Measurements from ENCODE around the gene MYNN.
A peak's percentile ranks its signal among the peaks of the same experiment; 100 is the strongest.

MYNN gene

DNA sequence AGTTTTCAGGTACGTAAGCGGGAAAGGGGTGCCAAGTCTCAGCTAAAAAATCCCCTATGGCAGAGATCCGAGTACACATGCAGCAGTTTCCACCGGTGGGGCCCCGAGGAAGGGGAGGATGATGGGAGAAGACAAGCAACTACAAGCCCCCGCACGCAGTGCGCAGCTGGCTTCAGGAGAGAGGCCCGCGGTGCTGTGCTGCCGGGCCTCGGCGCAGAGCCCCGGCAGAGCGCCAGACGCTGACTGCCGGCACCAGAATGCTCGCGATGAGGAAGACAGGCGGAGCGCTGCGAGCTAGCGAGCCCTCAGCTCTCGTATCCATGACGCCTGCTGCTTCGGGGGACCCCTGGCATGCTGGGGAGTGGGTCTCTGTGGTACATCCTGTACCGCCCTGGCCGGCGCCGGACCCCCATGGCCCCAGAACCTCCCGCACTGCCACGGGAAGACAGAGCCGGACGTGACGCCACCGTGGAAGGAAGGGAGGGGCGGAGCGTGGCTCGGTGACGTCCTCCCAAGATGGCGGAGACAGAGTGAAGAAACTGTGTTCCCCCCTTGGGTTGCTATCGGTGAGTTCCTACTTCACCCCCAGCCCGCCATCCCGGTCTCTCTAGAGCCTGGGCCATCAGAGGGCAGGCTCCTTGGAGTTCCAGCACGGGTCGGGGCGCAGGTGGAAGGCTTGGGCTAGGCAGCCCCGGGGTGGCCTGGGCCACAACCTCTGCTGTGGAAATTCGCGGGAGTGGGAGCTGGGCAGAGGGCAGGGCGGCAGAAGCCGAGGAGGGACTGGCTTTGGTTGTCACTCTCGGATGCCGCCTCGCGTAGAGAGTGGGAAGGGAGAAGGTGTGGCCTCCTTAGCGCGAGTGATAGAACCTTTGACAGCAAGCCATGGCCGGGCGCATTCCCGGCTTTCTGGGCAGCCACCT, at the start of gene MYNN (continued):
- TF ChIP-seq HOXD13 (CRISPR knock-in tag; IDR thresholded peaks at IDR 0.05; ENCODE audit: borderline replicate concordance) (peak; percentile 63; the same call in 1 of the 2 replicates), ZNF558 (tag by site-specific recombination; IDR thresholded peaks at IDR 0.05) (no peak), ZNF24 (tag by site-specific recombination; IDR thresholded peaks at IDR 0.05) (no peak), ZNF561 (tag by site-specific recombination; IDR thresholded peaks at IDR 0.05; ENCODE audit: borderline replicate concordance) (no peak), KLF16 (tag by site-specific recombination; IDR thresholded peaks at IDR 0.05) (0 out of 2 replicates have a peak, but pooled peaks have one; percentile 32), ZIC2 (tag by site-specific recombination; IDR thresholded peaks at IDR 0.05) (peak; percentile 90), ZFP3 (tag by site-specific recombination; IDR thresholded peaks at IDR 0.05; ENCODE audit: low read depth) (no peak), ZSCAN16 (tag by site-specific recombination; IDR thresholded peaks at IDR 0.05) (no peak), ZNF677 (tag by site-specific recombination; IDR thresholded peaks at IDR 0.05) (no peak), ZFHX2 (tag by site-specific recombination; conservative IDR thresholded peaks at IDR 0.05) (peak; percentile 55), ZNF600 (tag by site-specific recombination; IDR thresholded peaks at IDR 0.05) (peak; percentile 100)
- TF ChIP-seq, protein P1, sequence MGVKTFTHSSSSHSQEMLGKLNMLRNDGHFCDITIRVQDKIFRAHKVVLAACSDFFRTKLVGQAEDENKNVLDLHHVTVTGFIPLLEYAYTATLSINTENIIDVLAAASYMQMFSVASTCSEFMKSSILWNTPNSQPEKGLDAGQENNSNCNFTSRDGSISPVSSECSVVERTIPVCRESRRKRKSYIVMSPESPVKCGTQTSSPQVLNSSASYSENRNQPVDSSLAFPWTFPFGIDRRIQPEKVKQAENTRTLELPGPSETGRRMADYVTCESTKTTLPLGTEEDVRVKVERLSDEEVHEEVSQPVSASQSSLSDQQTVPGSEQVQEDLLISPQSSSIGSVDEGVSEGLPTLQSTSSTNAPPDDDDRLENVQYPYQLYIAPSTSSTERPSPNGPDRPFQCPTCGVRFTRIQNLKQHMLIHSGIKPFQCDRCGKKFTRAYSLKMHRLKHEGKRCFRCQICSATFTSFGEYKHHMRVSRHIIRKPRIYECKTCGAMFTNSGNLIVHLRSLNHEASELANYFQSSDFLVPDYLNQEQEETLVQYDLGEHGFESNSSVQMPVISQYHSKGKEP (tag by site-specific recombination; IDR thresholded peaks at IDR 0.05) = no peak
- TF ChIP-seq, protein P2, sequence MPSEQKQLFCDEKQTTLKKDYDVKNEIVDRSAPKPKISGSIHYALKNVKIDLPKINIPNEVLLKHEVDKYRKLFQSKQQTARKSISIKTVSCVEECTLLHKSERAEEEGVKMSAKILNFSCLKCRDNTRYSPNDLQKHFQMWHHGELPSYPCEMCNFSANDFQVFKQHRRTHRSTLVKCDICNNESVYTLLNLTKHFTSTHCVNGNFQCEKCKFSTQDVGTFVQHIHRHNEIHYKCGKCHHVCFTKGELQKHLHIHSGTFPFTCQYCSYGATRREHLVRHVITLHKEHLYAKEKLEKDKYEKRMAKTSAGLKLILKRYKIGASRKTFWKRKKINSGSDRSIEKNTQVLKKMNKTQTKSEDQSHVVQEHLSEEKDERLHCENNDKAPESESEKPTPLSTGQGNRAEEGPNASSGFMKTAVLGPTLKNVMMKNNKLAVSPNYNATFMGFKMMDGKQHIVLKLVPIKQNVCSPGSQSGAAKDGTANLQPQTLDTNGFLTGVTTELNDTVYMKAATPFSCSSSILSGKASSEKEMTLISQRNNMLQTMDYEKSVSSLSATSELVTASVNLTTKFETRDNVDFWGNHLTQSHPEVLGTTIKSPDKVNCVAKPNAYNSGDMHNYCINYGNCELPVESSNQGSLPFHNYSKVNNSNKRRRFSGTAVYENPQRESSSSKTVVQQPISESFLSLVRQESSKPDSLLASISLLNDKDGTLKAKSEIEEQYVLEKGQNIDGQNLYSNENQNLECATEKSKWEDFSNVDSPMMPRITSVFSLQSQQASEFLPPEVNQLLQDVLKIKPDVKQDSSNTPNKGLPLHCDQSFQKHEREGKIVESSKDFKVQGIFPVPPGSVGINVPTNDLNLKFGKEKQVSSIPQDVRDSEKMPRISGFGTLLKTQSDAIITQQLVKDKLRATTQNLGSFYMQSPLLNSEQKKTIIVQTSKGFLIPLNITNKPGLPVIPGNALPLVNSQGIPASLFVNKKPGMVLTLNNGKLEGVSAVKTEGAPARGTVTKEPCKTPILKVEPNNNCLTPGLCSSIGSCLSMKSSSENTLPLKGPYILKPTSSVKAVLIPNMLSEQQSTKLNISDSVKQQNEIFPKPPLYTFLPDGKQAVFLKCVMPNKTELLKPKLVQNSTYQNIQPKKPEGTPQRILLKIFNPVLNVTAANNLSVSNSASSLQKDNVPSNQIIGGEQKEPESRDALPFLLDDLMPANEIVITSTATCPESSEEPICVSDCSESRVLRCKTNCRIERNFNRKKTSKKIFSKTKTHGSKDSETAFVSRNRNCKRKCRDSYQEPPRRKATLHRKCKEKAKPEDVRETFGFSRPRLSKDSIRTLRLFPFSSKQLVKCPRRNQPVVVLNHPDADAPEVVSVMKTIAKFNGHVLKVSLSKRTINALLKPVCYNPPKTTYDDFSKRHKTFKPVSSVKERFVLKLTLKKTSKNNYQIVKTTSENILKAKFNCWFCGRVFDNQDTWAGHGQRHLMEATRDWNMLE (tag by site-specific recombination; conservative IDR thresholded peaks at IDR 0.05; ENCODE audit: low read depth) = no peak
- TF ChIP-seq, protein P3, sequence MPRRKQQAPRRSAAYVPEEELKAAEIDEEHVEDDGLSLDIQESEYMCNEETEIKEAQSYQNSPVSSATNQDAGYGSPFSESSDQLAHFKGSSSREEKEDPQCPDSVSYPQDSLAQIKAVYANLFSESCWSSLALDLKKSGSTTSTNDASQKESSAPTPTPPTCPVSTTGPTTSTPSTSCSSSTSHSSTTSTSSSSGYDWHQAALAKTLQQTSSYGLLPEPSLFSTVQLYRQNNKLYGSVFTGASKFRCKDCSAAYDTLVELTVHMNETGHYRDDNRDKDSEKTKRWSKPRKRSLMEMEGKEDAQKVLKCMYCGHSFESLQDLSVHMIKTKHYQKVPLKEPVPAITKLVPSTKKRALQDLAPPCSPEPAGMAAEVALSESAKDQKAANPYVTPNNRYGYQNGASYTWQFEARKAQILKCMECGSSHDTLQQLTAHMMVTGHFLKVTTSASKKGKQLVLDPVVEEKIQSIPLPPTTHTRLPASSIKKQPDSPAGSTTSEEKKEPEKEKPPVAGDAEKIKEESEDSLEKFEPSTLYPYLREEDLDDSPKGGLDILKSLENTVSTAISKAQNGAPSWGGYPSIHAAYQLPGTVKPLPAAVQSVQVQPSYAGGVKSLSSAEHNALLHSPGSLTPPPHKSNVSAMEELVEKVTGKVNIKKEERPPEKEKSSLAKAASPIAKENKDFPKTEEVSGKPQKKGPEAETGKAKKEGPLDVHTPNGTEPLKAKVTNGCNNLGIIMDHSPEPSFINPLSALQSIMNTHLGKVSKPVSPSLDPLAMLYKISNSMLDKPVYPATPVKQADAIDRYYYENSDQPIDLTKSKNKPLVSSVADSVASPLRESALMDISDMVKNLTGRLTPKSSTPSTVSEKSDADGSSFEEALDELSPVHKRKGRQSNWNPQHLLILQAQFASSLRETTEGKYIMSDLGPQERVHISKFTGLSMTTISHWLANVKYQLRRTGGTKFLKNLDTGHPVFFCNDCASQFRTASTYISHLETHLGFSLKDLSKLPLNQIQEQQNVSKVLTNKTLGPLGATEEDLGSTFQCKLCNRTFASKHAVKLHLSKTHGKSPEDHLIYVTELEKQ (tag by site-specific recombination; IDR thresholded peaks at IDR 0.05; ENCODE audit: borderline replicate concordance) = no peak
- TF ChIP-seq, protein P4, sequence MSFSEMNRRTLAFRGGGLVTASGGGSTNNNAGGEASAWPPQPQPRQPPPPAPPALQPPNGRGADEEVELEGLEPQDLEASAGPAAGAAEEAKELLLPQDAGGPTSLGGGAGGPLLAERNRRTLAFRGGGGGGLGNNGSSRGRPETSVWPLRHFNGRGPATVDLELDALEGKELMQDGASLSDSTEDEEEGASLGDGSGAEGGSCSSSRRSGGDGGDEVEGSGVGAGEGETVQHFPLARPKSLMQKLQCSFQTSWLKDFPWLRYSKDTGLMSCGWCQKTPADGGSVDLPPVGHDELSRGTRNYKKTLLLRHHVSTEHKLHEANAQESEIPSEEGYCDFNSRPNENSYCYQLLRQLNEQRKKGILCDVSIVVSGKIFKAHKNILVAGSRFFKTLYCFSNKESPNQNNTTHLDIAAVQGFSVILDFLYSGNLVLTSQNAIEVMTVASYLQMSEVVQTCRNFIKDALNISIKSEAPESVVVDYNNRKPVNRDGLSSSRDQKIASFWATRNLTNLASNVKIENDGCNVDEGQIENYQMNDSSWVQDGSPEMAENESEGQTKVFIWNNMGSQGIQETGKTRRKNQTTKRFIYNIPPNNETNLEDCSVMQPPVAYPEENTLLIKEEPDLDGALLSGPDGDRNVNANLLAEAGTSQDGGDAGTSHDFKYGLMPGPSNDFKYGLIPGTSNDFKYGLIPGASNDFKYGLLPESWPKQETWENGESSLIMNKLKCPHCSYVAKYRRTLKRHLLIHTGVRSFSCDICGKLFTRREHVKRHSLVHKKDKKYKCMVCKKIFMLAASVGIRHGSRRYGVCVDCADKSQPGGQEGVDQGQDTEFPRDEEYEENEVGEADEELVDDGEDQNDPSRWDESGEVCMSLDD (tag by site-specific recombination; IDR thresholded peaks at IDR 0.05) = peak; percentile 84
- TF ChIP-seq, protein P5, sequence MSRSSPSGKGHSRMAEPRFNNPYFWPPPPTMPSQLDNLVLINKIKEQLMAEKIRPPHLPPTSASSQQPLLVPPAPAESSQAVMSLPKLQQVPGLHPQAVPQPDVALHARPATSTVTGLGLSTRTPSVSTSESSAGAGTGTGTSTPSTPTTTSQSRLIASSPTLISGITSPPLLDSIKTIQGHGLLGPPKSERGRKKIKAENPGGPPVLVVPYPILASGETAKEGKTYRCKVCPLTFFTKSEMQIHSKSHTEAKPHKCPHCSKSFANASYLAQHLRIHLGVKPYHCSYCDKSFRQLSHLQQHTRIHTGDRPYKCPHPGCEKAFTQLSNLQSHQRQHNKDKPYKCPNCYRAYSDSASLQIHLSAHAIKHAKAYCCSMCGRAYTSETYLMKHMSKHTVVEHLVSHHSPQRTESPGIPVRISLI (tag by site-specific recombination; IDR thresholded peaks at IDR 0.05) = no peak
- TF ChIP-seq, protein P6, sequence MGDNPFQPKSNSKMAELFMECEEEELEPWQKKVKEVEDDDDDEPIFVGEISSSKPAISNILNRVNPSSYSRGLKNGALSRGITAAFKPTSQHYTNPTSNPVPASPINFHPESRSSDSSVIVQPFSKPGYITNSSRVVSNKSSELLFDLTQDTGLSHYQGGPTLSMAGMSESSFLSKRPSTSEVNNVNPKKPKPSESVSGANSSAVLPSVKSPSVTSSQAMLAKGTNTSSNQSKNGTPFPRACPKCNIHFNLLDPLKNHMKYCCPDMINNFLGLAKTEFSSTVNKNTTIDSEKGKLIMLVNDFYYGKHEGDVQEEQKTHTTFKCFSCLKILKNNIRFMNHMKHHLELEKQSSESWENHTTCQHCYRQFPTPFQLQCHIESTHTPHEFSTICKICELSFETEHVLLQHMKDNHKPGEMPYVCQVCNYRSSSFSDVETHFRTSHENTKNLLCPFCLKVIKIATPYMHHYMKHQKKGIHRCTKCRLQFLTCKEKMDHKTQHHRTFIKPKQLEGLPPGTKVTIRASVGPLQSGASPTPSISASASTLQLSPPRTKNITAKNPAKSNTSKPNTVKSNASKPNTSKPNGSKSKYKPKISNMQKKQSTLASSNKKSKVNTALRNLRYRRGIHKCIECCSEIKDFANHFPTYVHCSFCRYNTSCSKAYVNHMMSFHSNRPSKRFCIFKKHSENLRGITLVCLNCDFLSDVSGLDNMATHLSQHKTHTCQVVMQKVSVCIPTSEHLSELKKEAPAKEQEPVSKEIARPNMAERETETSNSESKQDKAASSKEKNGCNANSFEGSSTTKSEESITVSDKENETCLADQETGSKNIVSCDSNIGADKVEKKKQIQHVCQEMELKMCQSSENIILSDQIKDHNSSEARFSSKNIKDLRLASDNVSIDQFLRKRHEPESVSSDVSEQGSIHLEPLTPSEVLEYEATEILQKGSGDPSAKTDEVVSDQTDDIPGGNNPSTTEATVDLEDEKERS (tag by site-specific recombination; IDR thresholded peaks at IDR 0.05) = no peak
